Smooth muscle cell (in vitro differentiated cells): ENCODE measurements around the gene KCNAB2. TPM values are rescaled to one million over a fixed set of nuclear protein-coding genes. Genes with fewer than 3 reads are reported as not detected.

ENCODE experiments used
- DNase-seq: peaks from one replicate; lab custom pipeline; 2025; ENCODE audit not compliant: unreplicated experiment; lab: John Stamatoyannopoulos, UW
- H2AFZ ChIP-seq: fragments of 200-600 bp; sonication (generic); 2 replicates; pipeline ENCODE4 v1.6.0; 2016; ENCODE audit warnings: antibody characterized with exemption, low read depth, mild to moderate bottlenecking
- H3F3A ChIP-seq: fragments of 200-600 bp; sonication (generic); 2 replicates; pipeline ENCODE4 v1.6.0; 2017; ENCODE audit warnings: antibody characterized with exemption, low read depth
- H3K27ac ChIP-seq: fragments of 200-600 bp; sonication (generic); 2 replicates; pipeline ENCODE4 v1.5.1; 2016; ENCODE audit warnings: low read depth, mild to moderate bottlenecking
- H3K27me3 ChIP-seq: fragments of 200-600 bp; sonication (generic); 2 replicates; pipeline ENCODE4 v1.6.1; 2016; ENCODE audit warnings: low read depth, mild to moderate bottlenecking
- H3K36me3 ChIP-seq: fragments of 200-600 bp; sonication (generic); 2 replicates; pipeline ENCODE4 v1.5.1; 2016; ENCODE audit warnings: low read depth
- H3K4me1 ChIP-seq: fragments of 200-600 bp; sonication (generic); 2 replicates; pipeline ENCODE4 v1.5.1; 2016; ENCODE audit warnings: low read depth
- H3K4me2 ChIP-seq: fragments of 200-600 bp; sonication (generic); 2 replicates; pipeline ENCODE4 v1.6.0; 2016; ENCODE audit warnings: mild to moderate bottlenecking
- H3K4me3 ChIP-seq: fragments of 200-600 bp; sonication (generic); 2 replicates; pipeline ENCODE4 v1.5.1; 2016; ENCODE audit warnings: mild to moderate bottlenecking
- H3K79me2 ChIP-seq: fragments of 200-600 bp; sonication (generic); 2 replicates; pipeline ENCODE4 v1.6.0; 2016; ENCODE audit warnings: low read depth, mild to moderate bottlenecking
- H3K9ac ChIP-seq: fragments of 200-600 bp; sonication (generic); 2 replicates; pipeline ENCODE4 v1.6.0; 2016; ENCODE audit warnings: low read depth
- H3K9me3 ChIP-seq: fragments of 200-600 bp; sonication (generic); replicated peaks from 2 replicates; pipeline ENCODE4 v1.5.1; 2016; ENCODE audit warnings: low read depth
- H4K20me1 ChIP-seq: fragments of 200-600 bp; sonication (generic); 2 replicates; pipeline ENCODE4 v1.6.0; 2016; ENCODE audit warnings: low read depth
- CTCF ChIP-seq: fragments of 200-600 bp; sonication (generic); IDR thresholded peaks from 2 replicates; pipeline ENCODE4 v1.5.1; 2017; ENCODE audit warnings: borderline replicate concordance, mild to moderate bottlenecking, antibody characterized with exemption; ENCODE audit not compliant: insufficient read depth, poor library complexity, severe bottlenecking
- WGBS: methylation state at CpG from one replicate; pipeline ENCODE4 v1.1.7; 2016; ENCODE audit warnings: low lambda C conversion rate; 5-methylcytosine and 5-hydroxymethylcytosine counted together
- polyA plus RNA-seq: library from polyadenylated mRNA; unstranded; fragments of >200 nt; fragmentation: Nextera tagmentation; extraction: Ambion mirVana; gene quantifications from 2 replicates; pipeline ENCODE4 v1.2.1, GENCODE V29; 2016
- total RNA-seq: library from RNA; depleted of rRNA; stranded (reverse); fragments of >200 nt; gene quantifications from 2 replicates; pipeline ENCODE4 v1.2.3, GENCODE V29; 2014

KCNAB2 gene
- total and polyA plus RNA-seq, 2 experiments from 2014 or later = 3.6 to 3.9 TPM

- H3K79me2 ChIP-seq = no peaks in the 10 kb centered on the region
- H3K4me2 ChIP-seq = no peak overlapping the region
- TF ChIP-seq CTCF = no peak
- DNase-seq = no peak
- no peaks in the 10 kb centered on the region for H3K4me1 ChIP-seq
- no peak overlapping the region for H3K4me3 ChIP-seq
- no peaks in the 10 kb centered on the region for H4K20me1 ChIP-seq
- H3K9ac ChIP-seq = no peak overlapping the region
- no peak overlapping the region for H2AFZ ChIP-seq
- H3K27me3 ChIP-seq = no peaks in the 10 kb centered on the region
- H3K27ac ChIP-seq = no peak overlapping the region
- no peaks in the 10 kb centered on the region for H3K9me3 ChIP-seq
- no peaks in the 10 kb centered on the region for H3K36me3 ChIP-seq
- no peaks in the 10 kb centered on the region for H3F3A ChIP-seq
- WGBS = 100% methylated on average over 1 of the region's 3 CpGs
Observed at GRCh38 chr1:6011946-6012258, 33.8 kb upstream of the KCNAB2 start.

- TF ChIP-seq CTCF = no peak
- H3K4me2 ChIP-seq = no peak overlapping the region
- no peaks in the 10 kb centered on the region for H4K20me1 ChIP-seq
- H3K9ac ChIP-seq = no peak overlapping the region
- no peaks in the 10 kb centered on the region for H3K27me3 ChIP-seq
- no peak overlapping the region for H3K27ac ChIP-seq
- WGBS = 92% methylated on average over 15 of the region's 17 CpGs
- H3K4me3 ChIP-seq = no peak overlapping the region
- H3K79me2 ChIP-seq = no peaks in the 10 kb centered on the region
- no peak for DNase-seq
- no peaks in the 10 kb centered on the region for H3K4me1 ChIP-seq
- no peaks in the 10 kb centered on the region for H3F3A ChIP-seq
- no peaks in the 10 kb centered on the region for H3K9me3 ChIP-seq
- H2AFZ ChIP-seq = no peak overlapping the region
- no peaks in the 10 kb centered on the region for H3K36me3 ChIP-seq
Observed at GRCh38 chr1:6012529-6013318, 33.0 kb upstream of the KCNAB2 start.

GRCh38 chr1:6013491-6013890, 32.2 kb upstream of the KCNAB2 start:
- Histone ChIP-seq H3K9me3 (no peaks in the 10 kb centered on the region), H3K4me2 (no peak overlapping the region), H3K9ac (no peak overlapping the region), H3K27me3 (no peaks in the 10 kb centered on the region), H3K79me2 (no peaks in the 10 kb centered on the region), H3K4me3 (no peak overlapping the region), H3K36me3 (no peaks in the 10 kb centered on the region), H4K20me1 (no peaks in the 10 kb centered on the region), H3K27ac (no peak overlapping the region), H3K4me1 (no peaks in the 10 kb centered on the region), H3F3A (no peaks in the 10 kb centered on the region), H2AFZ (no peak overlapping the region)
- WGBS = 91% methylated on average over 10 of the region's 12 CpGs
- no peak for DNase-seq
- no peak for TF ChIP-seq CTCF
